Thoracic aorta (tissue), 2 donors: ENCODE data around the gene CCR7. TPM values are rescaled to one million over a fixed set of nuclear protein-coding genes. Genes with fewer than 3 reads are reported as not detected.

Experiments
- ATAC-seq: fragments of 150-250 bp; one replicate; pipeline ENCODE4 v1.8.0; 2017; ENCODE audit warnings: low read depth; ENCODE audit not compliant: insufficient number of reproducible peaks, low FRiP score
- DNase-seq: peaks from one replicate; pipeline ENCODE4 v3.0.0-alpha.2; 2020; ENCODE audit warnings: low spot score
- H3K27ac ChIP-seq, 2 donors: fragments of 200-600 bp; sonication (generic); 1 replicate in 1 of 2; 2 replicates in 1 of 2; pipeline ENCODE4 v1.5.1; 2016; ENCODE audit warnings: mild to moderate bottlenecking in 2 of 2, moderate library complexity in 2 of 2
- H3K27me3 ChIP-seq: fragments of 200-600 bp; sonication (generic); replicated peaks from 2 replicates; pipeline ENCODE4 v1.6.0; 2016; ENCODE audit warnings: mild to moderate bottlenecking; ENCODE audit not compliant: insufficient read depth
- H3K36me3 ChIP-seq: fragments of 200-600 bp; sonication (generic); one replicate; pipeline ENCODE4 v1.5.1; 2016
- H3K4me1 ChIP-seq, 2 donors: fragments of 200-600 bp; sonication (generic); 1 replicate in 1 of 2; 2 replicates in 1 of 2; pipeline versions ENCODE4 v1.5.1 to v1.6.0; 2016; ENCODE audit warnings: low read depth in 2 of 2, mild to moderate bottlenecking in 1 of 2; ENCODE audit not compliant: control insufficient read depth in 1 of 2
- H3K4me3 ChIP-seq: fragments of 200-600 bp; sonication (generic); 2 replicates; pipeline ENCODE4 v1.5.1; 2016; ENCODE audit warnings: mild to moderate bottlenecking
- H3K9me3 ChIP-seq: fragments of 200-600 bp; sonication (generic); 2 replicates; pipeline ENCODE4 v1.5.1; 2016
- CTCF ChIP-seq: fragments of 200-600 bp; sonication (generic); IDR thresholded peaks from one replicate; pipeline ENCODE4 v1.5.1; 2019; ENCODE audit warnings: antibody characterized with exemption
- total RNA-seq, 2 donors: library from RNA; depleted of rRNA; stranded (reverse); fragments of >200 nt; gene quantifications; one replicate each; pipeline versions ENCODE4 v1.1.0 to v1.2.3, GENCODE V29; 2016

The CCR7 gene
- total RNA-seq, 2 donors from 2014 or later: not detected

GRCh38 chr17:40541060-40541872 is 24.0 kb downstream of the CCR7 start:
- no peak for DNase-seq
- no peak for ATAC-seq

GRCh38 chr17:40540448-40540847 is 24.8 kb downstream of the CCR7 start:
- Histone ChIP-seq H3K36me3 (no peaks in the 10 kb centered on the region), H3K27me3 (no peaks in the 10 kb centered on the region), H3K4me1 (peaks cover 0 to 37% of the 10 kb centered on the region in 2 donors), H3K4me3 (no peak overlapping the region), H3K9me3 (no peaks in the 10 kb centered on the region), H3K27ac (no peak overlapping the region)
- ATAC-seq: no peak
- TF ChIP-seq CTCF: no peak
- no peak for DNase-seq

More at GRCh38 chr17:40541060-40541872, 24.0 kb downstream of the CCR7 start:
- Histone ChIP-seq H3K4me1 (peaks cover 0 to 30% of the 10 kb centered on the region in 2 donors), H3K36me3 (no peaks in the 10 kb centered on the region), H3K4me3 (no peak overlapping the region), H3K27ac (peak overlapping the region in 1 of 2 donors; percentile 64), H3K9me3 (no peaks in the 10 kb centered on the region), H3K27me3 (no peaks in the 10 kb centered on the region)
- TF ChIP-seq CTCF: no peak

GRCh38 chr17:40539711-40540411 is 25.4 kb downstream of the CCR7 start:
- Histone ChIP-seq H3K27me3 (no peaks in the 10 kb centered on the region), H3K4me1 (peaks cover 0 to 37% of the 10 kb centered on the region in 2 donors), H3K4me3 (no peak overlapping the region), H3K36me3 (no peaks in the 10 kb centered on the region), H3K27ac (no peak overlapping the region), H3K9me3 (no peaks in the 10 kb centered on the region)
- no peak for DNase-seq
- no peak for ATAC-seq
- TF ChIP-seq CTCF: no peak

GRCh38 chr17:40538936-40539705 is 26.2 kb downstream of the CCR7 start:
- Histone ChIP-seq H3K4me3 (no peak overlapping the region), H3K4me1 (peaks cover 0 to 37% of the 10 kb centered on the region in 2 donors), H3K9me3 (no peaks in the 10 kb centered on the region), H3K27me3 (no peaks in the 10 kb centered on the region), H3K27ac (peak overlapping the region in 1 of 2 donors; percentile 19), H3K36me3 (no peaks in the 10 kb centered on the region)
- no peak for TF ChIP-seq CTCF
- DNase-seq (no peak), ATAC-seq (no peak)
